ENCODE data around the gene RUNX1.

The RUNX1 gene

DNA sequence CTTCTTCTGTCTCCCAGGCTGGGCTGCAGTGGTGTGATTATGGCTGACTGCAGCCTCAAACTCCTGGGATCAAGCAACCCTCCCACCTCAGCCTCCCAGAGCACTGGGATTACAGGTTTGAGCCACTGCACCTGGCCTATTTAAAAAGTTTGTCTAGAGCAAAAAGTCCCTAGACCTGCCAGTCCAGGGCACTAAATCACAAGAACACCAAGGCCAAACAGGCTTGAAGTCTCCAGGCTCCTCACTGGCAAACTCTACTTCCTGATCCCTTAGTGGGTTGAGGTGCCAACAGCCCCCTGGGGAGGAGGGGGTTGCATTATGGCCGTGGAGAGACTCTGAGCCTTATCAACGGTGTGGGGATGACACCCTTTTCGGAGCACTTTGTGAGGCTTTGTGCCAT, 304.3 kb downstream of the RUNX1 start:
- TF ChIP-seq, protein P1, sequence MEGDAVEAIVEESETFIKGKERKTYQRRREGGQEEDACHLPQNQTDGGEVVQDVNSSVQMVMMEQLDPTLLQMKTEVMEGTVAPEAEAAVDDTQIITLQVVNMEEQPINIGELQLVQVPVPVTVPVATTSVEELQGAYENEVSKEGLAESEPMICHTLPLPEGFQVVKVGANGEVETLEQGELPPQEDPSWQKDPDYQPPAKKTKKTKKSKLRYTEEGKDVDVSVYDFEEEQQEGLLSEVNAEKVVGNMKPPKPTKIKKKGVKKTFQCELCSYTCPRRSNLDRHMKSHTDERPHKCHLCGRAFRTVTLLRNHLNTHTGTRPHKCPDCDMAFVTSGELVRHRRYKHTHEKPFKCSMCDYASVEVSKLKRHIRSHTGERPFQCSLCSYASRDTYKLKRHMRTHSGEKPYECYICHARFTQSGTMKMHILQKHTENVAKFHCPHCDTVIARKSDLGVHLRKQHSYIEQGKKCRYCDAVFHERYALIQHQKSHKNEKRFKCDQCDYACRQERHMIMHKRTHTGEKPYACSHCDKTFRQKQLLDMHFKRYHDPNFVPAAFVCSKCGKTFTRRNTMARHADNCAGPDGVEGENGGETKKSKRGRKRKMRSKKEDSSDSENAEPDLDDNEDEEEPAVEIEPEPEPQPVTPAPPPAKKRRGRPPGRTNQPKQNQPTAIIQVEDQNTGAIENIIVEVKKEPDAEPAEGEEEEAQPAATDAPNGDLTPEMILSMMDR (IDR thresholded peaks at IDR 0.05; ENCODE audit: unreplicated experiment in 3 of 3) = no peak
- peaks cover 36% of the 10 kb centered on the region for H3K27me3 Mint-ChIP-seq (ENCODE audit: low read depth)
- H3K9me3 Mint-ChIP-seq = no peaks in the 10 kb centered on the region
- no peaks in the 10 kb centered on the region for H3K36me3 Mint-ChIP-seq (ENCODE audit: low read depth)
- peaks cover 6% of the 10 kb centered on the region for H3K4me1 Mint-ChIP-seq
- no peak overlapping the region for H3K4me3 Mint-ChIP-seq
- no peak overlapping the region for H3K27ac Mint-ChIP-seq

- Mint-ChIP-seq H3K4me1 (peaks cover 6% of the 10 kb centered on the region), H3K27me3 (ENCODE audit: low read depth) (peaks cover 38% of the 10 kb centered on the region), H3K9me3 (no peaks in the 10 kb centered on the region), H3K36me3 (ENCODE audit: low read depth) (no peaks in the 10 kb centered on the region), H3K4me3 (no peak overlapping the region), H3K27ac (no peak overlapping the region)
- TF ChIP-seq, protein P1 (IDR thresholded peaks at IDR 0.05; ENCODE audit: unreplicated experiment in 3 of 3) = no peak
Observed at GRCh38 chr21:34743831-34744230, 305.3 kb downstream of the RUNX1 start.

DNA sequence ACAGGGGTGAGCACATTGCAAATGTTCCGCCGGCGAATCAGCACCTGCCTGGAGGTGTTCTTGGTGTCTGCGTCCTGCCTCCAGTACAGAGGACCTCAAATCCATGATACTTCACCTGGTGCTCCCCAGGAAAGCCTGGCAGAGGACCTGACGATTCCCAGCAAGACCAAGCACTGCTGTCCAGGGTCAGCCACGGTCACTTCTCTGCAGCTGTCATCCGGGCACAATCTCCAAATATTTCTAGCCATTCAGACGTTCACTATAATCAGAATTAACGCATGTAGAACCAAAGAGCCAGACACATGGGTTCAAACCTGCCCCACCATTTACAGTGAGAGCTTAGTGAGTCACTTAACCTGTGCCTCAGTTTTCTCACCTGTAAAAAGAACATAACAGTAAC, 305.8 kb downstream of the RUNX1 start:
- TF ChIP-seq, protein P1 (IDR thresholded peaks at IDR 0.05; ENCODE audit: unreplicated experiment in 3 of 3) = no peak
- Mint-ChIP-seq H3K27me3 (ENCODE audit: low read depth) (peaks cover 35% of the 10 kb centered on the region), H3K4me3 (no peak overlapping the region), H3K4me1 (peaks cover 6% of the 10 kb centered on the region), H3K27ac (no peak overlapping the region), H3K9me3 (no peaks in the 10 kb centered on the region), H3K36me3 (ENCODE audit: low read depth) (no peaks in the 10 kb centered on the region)

GRCh38 chr21:34740198-34740597, 308.9 kb downstream of the RUNX1 start:
- no peak overlapping the region for H3K4me3 Mint-ChIP-seq
- H3K4me1 Mint-ChIP-seq = peaks cover 7% of the 10 kb centered on the region
- no peaks in the 10 kb centered on the region for H3K36me3 Mint-ChIP-seq (ENCODE audit: low read depth)
- no peak overlapping the region for H3K27ac Mint-ChIP-seq
- H3K27me3 Mint-ChIP-seq (ENCODE audit: low read depth) = peaks cover 31% of the 10 kb centered on the region
- H3K9me3 Mint-ChIP-seq = no peaks in the 10 kb centered on the region
- TF ChIP-seq, protein P1 (IDR thresholded peaks at IDR 0.05; ENCODE audit: unreplicated experiment in 3 of 3) = no peak
